Erythroblast (primary cell): ENCODE data around the gene UNC5A.

Experiments
- GATA1 ChIP-seq: IDR thresholded peaks from 2 replicates; pipeline ENCODE4 v1.6.1; 2011; ENCODE audit warnings: low read depth, mild to moderate bottlenecking, control low read depth, low read length, moderate library complexity
- POLR2A ChIP-seq: IDR thresholded peaks from 2 replicates; pipeline ENCODE4 v1.6.1; 2011; ENCODE audit warnings: mild to moderate bottlenecking, low read length

- TF ChIP-seq POLR2A = no peak
- no peak for TF ChIP-seq GATA1
Observed at GRCh38 chr5:176848651-176849050, 38.3 kb downstream of the UNC5A start.
